Measurements from ENCODE around the gene ZG16B.

- TF ChIP-seq CTCF (IDR thresholded peaks at IDR 0.05): no peak
- TF ChIP-seq POLR2A (IDR thresholded peaks at IDR 0.05): no peak
- no peak for TF ChIP-seq EP300 (IDR thresholded peaks at IDR 0.05)
These were observed 44.8 kb upstream of the ZG16B start for GRCh38 chr16:2785101-2785991.
